ENCODE measurements around the gene PPP1R3F.
"Not testable (repeated sequence)": the region's sequence is repeated elsewhere in the genome, so short reads cannot be mapped to it uniquely, and the experiment has no call there.

PPP1R3F gene

GRCh38 chrX:49300703-49301102 is 31.1 kb downstream of the PPP1R3F start:
- in situ Hi-C loops (cut with MboI; ENCODE audit: low pct_unique_long_range_greater_than_20kb, low sequenced_read_pairs), result no loop called here
- DNase-seq, result no peak

GRCh38 chrX:49303346-49303745 is 33.8 kb downstream of the PPP1R3F start, which contains the start of gene GAGE10:
TSS of gene GAGE10 (plus strand) at chrX:49303646. CDS start at chrX:49304860, 1,214 bp downstream.
- in situ Hi-C loops (cut with MboI; ENCODE audit: low pct_unique_long_range_greater_than_20kb, low sequenced_read_pairs), result no loop called here
- no peak for DNase-seq

- in situ Hi-C loops (cut with MboI; ENCODE audit: low pct_unique_long_range_greater_than_20kb, low sequenced_read_pairs); DNase-seq: not testable (repeated sequence)
Measured at GRCh38 chrX:49307775-49308174, 38.2 kb downstream of the PPP1R3F start.

DNA sequence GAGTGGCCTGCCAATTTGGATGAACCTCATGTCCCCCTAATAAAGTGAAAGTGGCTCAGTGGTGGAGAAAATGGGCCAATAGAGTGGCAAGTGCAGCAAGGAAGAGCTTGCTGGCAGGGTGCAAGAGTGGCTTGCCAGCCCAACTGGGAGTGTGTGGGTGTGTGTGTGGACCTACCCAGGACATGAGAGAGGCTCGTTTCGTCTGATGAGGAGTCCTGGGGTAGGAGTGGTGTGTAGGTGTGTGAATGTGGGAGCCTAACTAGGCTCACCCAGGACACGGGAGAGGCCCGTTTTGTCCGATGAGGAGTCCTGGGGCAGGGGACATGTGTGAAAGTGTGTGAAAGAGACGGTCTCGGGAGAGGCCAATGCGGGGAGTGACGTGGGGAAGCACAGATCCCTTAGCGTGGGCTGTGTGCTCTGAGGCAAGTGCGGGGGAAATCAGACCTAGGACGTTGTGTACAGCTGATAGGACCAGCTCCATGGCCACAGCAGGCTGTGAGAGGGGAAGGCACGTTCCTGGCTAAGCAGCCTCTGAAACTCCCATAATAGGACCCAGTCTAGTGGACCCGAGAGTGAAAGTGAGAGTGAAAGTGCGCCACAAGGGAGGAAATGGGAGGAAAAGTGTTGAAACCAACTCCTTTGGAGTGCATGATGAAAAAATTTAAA is 39.1 kb downstream of the PPP1R3F start:
- in situ Hi-C loops (cut with MboI; ENCODE audit: low pct_unique_long_range_greater_than_20kb, low sequenced_read_pairs), result no loop called here
- peak; percentile 15 for DNase-seq

DNA sequence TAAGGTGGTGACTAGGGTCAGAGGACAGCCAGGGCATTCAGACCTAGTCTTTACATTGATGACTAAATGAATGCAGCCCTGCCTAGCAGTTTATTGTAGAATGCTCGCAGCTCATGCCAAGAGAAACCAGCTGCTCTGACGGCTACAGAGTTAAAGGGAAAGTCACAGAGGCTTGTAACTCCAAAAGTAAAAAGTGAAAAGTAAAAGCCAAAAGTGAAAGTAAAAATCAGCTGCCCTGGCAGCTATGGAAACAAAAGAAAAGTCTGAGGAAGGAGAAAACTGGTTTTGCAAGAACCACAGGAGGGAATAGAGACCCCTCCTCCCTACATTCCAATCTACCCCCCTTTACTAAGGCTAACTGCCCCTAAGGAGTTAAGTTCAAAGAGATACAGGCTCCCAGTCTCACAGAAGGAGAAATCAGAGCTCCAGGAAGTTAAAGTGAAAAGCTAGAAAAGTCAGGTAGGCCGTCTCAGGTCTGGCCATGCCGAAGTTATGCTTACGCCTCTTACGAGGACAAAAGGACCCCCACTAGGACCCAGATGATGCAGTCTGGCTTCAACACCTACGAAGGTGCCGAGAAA is 39.9 kb downstream of the PPP1R3F start:
- in situ Hi-C loops (cut with MboI; ENCODE audit: low pct_unique_long_range_greater_than_20kb, low sequenced_read_pairs), result no loop called here
- DNase-seq, result peak; percentile 24

DNA sequence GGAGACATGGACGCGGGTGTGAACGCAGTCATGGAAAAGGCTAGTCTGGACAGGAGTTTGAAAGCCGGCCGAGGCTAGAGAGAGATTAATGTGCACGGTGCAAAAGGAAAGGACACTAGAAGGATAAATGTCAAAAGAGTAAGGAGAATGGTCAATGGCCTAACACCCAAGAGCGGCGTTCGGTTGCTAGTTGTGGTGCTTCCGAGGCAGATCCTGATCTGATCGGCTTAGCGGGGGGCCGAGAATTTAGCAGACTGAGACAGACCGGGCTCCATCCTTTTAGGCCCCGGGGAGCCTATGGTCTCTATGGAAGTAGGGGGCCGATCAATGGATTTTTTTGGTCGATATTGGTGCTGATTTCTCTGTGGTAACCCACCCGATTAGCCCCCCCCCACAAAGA is 40.8 kb downstream of the PPP1R3F start:
- in situ Hi-C loops (cut with MboI; ENCODE audit: low pct_unique_long_range_greater_than_20kb, low sequenced_read_pairs), result no loop called here

DNA sequence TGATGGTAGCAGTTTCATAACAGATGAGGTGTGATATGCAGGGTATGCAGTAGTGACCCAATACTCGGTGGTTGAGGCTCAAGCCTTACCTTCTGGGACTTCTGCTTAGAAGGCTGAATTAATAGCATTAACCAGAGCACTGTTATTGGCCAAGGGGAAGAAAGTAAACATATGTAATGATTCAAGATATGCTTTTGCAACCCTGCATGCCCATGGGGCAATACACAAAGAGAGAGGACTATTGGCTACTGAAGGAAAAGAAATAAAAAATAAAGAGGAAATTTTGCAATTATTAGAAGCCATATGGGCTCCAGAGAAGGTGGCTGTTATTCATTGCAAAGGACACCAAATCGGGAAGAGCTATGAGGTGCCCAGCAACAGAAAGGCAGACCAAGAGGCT is 42.6 kb downstream of the PPP1R3F start:
- in situ Hi-C loops (cut with MboI; ENCODE audit: low pct_unique_long_range_greater_than_20kb, low sequenced_read_pairs), result no loop called here
- DNase-seq, result no peak

More for the DNA sequence above, 40.8 kb downstream of the PPP1R3F start:
- DNase-seq, result no peak

GRCh38 chrX:49316085-49316484 is 46.5 kb downstream of the PPP1R3F start:
- no peak for DNase-seq
- in situ Hi-C loops (cut with MboI; ENCODE audit: low pct_unique_long_range_greater_than_20kb, low sequenced_read_pairs), result no loop called here

GRCh38 chrX:49321737-49322136 is 52.1 kb downstream of the PPP1R3F start, which contains the start of gene GAGE12J:
TSS of gene GAGE12J (plus strand) at chrX:49322037. CDS start at chrX:49323194, 1,157 bp downstream.
- in situ Hi-C loops (cut with MboI; ENCODE audit: low pct_unique_long_range_greater_than_20kb, low sequenced_read_pairs); DNase-seq: not testable (repeated sequence)

GRCh38 chrX:49322266-49322665 is 52.7 kb downstream of the PPP1R3F start:
- DNase-seq; in situ Hi-C loops (cut with MboI; ENCODE audit: low pct_unique_long_range_greater_than_20kb, low sequenced_read_pairs): not testable (repeated sequence)

- in situ Hi-C loops (cut with MboI; ENCODE audit: low pct_unique_long_range_greater_than_20kb, low sequenced_read_pairs); DNase-seq: not testable (repeated sequence)
Measured at GRCh38 chrX:49323735-49324134, 54.1 kb downstream of the PPP1R3F start.

GRCh38 chrX:49330421-49330820 is 60.8 kb downstream of the PPP1R3F start:
- DNase-seq; in situ Hi-C loops (cut with MboI; ENCODE audit: low pct_unique_long_range_greater_than_20kb, low sequenced_read_pairs): not testable (repeated sequence)

DNA sequence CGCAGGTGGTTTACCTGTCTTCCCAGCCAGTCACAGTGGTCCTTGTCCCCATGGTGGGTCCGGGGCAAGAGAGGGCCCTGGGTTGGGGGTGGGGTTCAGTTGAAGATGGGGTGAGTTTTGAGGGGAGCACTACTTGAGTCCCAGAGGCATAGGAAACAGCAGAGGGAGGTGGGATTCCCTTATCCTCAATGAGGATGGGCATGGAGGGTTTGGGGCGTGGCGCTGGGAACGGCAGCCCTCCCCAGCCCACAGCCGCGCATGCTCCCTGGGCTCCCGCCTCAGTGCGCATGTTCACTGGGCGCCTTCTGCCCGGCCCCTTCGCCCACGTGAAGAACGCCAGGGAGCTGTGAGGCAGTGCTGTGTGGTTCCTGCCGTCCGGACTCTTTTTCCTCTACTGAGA is 61.7 kb downstream of the PPP1R3F start, which contains the start of gene GAGE13:
GAGE13 (plus strand) TSS at position 301 of the 400 bp plus-strand sequence. CDS start 1,156 bp downstream, outside the sequence.
- DNase-seq; in situ Hi-C loops (cut with MboI; ENCODE audit: low pct_unique_long_range_greater_than_20kb, low sequenced_read_pairs): not testable (repeated sequence)

- in situ Hi-C loops (cut with MboI; ENCODE audit: low pct_unique_long_range_greater_than_20kb, low sequenced_read_pairs); DNase-seq: not testable (repeated sequence)
Measured at GRCh38 chrX:49331841-49332240, 62.2 kb downstream of the PPP1R3F start.
